ENCODE results near the gene CCDC157.

DNA sequence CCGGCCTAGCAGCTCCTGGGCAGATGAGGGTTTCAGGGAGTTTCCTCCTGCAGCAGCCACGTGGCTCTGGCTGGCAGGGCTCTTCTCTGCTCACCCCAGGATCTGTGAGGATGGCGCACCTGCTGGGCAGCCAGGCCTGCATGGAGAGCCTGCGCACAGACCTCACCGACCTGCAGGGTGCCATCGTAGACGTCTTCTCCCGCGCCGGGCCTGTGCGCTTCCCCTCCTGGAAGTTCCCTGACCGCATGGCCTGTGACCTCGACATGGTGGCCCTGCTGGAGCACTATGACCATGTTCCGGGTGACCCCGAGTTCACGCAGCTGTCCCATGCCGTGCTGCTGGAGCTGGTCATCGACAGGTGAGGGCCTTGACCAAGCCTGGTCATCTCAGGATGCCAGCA lies 9.1 kb downstream of the CCDC157 start:
- TF ChIP-seq, protein P1, sequence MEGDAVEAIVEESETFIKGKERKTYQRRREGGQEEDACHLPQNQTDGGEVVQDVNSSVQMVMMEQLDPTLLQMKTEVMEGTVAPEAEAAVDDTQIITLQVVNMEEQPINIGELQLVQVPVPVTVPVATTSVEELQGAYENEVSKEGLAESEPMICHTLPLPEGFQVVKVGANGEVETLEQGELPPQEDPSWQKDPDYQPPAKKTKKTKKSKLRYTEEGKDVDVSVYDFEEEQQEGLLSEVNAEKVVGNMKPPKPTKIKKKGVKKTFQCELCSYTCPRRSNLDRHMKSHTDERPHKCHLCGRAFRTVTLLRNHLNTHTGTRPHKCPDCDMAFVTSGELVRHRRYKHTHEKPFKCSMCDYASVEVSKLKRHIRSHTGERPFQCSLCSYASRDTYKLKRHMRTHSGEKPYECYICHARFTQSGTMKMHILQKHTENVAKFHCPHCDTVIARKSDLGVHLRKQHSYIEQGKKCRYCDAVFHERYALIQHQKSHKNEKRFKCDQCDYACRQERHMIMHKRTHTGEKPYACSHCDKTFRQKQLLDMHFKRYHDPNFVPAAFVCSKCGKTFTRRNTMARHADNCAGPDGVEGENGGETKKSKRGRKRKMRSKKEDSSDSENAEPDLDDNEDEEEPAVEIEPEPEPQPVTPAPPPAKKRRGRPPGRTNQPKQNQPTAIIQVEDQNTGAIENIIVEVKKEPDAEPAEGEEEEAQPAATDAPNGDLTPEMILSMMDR (IDR thresholded peaks at IDR 0.05), result no peak
- no peak for TF ChIP-seq POLR2A (IDR thresholded peaks at IDR 0.05)
